HG03460 (cell line): ENCODE data around the gene STOX1.
"Not testable (repeated sequence)": the region's sequence is repeated elsewhere in the genome, so short reads cannot be mapped to it uniquely, and the experiment has no call there.

Experiments used
- ATAC-seq: cut with Tn5 transposase; IDR thresholded peaks from one replicate; pipeline ENCODE4 v1.9.1; 2021; ENCODE audit not compliant: unreplicated experiment

STOX1 gene

GRCh38 chr10:68826764-68827591 is at the start of gene STOX1:
STOX1 (plus strand) TSS chr10:68827531; CDS start chr10:68827624, 93 bp downstream.
- ATAC-seq, result peak; percentile 51

GRCh38 chr10:68781613-68782574 is 45.4 kb upstream of the STOX1 start:
- ATAC-seq, result no peak

GRCh38 chr10:68784476-68784875 is 42.9 kb upstream of the STOX1 start:
- no peak for ATAC-seq

- no peak for ATAC-seq
These were observed 39.5 kb upstream of the STOX1 start for GRCh38 chr10:68787813-68788212.

- no peak for ATAC-seq
These were observed 36.9 kb upstream of the STOX1 start for GRCh38 chr10:68790476-68790875.

GRCh38 chr10:68792115-68792514 is 35.2 kb upstream of the STOX1 start:
- ATAC-seq, result no peak

- ATAC-seq, result no peak
These were observed 31.3 kb upstream of the STOX1 start for GRCh38 chr10:68795886-68796532.

GRCh38 chr10:68796605-68797004 is 30.7 kb upstream of the STOX1 start:
- ATAC-seq, result no peak

GRCh38 chr10:68800211-68800610 is 27.1 kb upstream of the STOX1 start:
- no peak for ATAC-seq

- no peak for ATAC-seq
These were observed 22.6 kb upstream of the STOX1 start for GRCh38 chr10:68804692-68805091.

- ATAC-seq, result not testable (repeated sequence)
These were observed 16.5 kb upstream of the STOX1 start for GRCh38 chr10:68810830-68811229.

GRCh38 chr10:68811314-68812009 is 15.9 kb upstream of the STOX1 start:
- no peak for ATAC-seq

- ATAC-seq, result no peak
These were observed 14.9 kb upstream of the STOX1 start for GRCh38 chr10:68812420-68812819.

GRCh38 chr10:68813559-68813958 is 13.8 kb upstream of the STOX1 start:
- ATAC-seq, result no peak

- ATAC-seq, result no peak
These were observed 10.4 kb upstream of the STOX1 start for GRCh38 chr10:68816796-68817412.

- not testable (repeated sequence) for ATAC-seq
These were observed 7.0 kb upstream of the STOX1 start for GRCh38 chr10:68820359-68820758.

GRCh38 chr10:68822626-68823025 is 4.7 kb upstream of the STOX1 start:
- ATAC-seq, result not testable (repeated sequence)

- peak; percentile 39 for ATAC-seq
These were observed 245 bp downstream of the STOX1 start for GRCh38 chr10:68827592-68827959.

- peak; percentile 29 for ATAC-seq
These were observed 811 bp downstream of the STOX1 start for GRCh38 chr10:68828083-68828601.

GRCh38 chr10:68828833-68829232 is 1.5 kb downstream of the STOX1 start:
- ATAC-seq, result no peak
